Measurements from ENCODE around the gene SOD3. TPM values are rescaled to one million over a fixed set of nuclear protein-coding genes. Genes with fewer than 3 reads are reported as not detected.

SOD3 gene
- total and polyA plus RNA-seq, 9 of the 15 experiments (the other 6 are each of a cell fraction or from before 2014, with no cell fraction given), result 0.10 to 0.31 (median 0.24) TPM; not detected in 6

DNA sequence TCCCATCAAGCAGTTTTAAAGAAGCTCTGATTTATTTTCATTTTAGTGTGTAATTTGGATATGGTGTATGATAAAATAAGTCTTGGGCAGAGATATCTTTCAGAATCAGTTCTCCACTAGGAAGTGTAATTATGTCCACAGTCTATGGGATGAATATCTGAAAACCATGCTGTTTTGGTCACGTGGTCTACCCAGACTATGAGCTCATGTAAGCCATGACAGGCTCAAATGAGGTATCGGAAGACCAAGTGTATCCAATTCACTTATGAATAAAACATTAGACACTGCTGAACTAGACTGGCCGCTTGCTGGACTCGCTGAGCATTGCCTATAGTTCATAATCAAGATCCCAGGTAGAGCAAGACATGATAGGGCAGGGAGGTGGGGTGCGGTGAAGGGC, 50.5 kb downstream of the SOD3 start (continued):
- TF ChIP-seq, protein P1, sequence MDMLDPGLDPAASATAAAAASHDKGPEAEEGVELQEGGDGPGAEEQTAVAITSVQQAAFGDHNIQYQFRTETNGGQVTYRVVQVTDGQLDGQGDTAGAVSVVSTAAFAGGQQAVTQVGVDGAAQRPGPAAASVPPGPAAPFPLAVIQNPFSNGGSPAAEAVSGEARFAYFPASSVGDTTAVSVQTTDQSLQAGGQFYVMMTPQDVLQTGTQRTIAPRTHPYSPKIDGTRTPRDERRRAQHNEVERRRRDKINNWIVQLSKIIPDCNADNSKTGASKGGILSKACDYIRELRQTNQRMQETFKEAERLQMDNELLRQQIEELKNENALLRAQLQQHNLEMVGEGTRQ (CRISPR knock-in tag; IDR thresholded peaks at IDR 0.05), result peak; percentile 43; the same call in 1 of the 2 replicates
- TF ChIP-seq, protein P2, sequence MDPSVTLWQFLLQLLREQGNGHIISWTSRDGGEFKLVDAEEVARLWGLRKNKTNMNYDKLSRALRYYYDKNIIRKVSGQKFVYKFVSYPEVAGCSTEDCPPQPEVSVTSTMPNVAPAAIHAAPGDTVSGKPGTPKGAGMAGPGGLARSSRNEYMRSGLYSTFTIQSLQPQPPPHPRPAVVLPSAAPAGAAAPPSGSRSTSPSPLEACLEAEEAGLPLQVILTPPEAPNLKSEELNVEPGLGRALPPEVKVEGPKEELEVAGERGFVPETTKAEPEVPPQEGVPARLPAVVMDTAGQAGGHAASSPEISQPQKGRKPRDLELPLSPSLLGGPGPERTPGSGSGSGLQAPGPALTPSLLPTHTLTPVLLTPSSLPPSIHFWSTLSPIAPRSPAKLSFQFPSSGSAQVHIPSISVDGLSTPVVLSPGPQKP (CRISPR knock-in tag; IDR thresholded peaks at IDR 0.05), result no peak
- TF ChIP-seq HDGF (IDR thresholded peaks at IDR 0.05), result no peak
- no peak for TF ChIP-seq SREBF2 (CRISPR knock-in tag; IDR thresholded peaks at IDR 0.05)
- TF ChIP-seq, protein P3, sequence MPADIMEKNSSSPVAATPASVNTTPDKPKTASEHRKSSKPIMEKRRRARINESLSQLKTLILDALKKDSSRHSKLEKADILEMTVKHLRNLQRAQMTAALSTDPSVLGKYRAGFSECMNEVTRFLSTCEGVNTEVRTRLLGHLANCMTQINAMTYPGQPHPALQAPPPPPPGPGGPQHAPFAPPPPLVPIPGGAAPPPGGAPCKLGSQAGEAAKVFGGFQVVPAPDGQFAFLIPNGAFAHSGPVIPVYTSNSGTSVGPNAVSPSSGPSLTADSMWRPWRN (IDR thresholded peaks at IDR 0.05; ENCODE audit: low read depth), result no peak
- TF ChIP-seq ZNF830 (CRISPR knock-in tag; IDR thresholded peaks at IDR 0.05), result no peak
- TF ChIP-seq RAD21 (CRISPR knock-in tag; conservative IDR thresholded peaks at IDR 0.05 in 1 of 2, IDR thresholded peaks at IDR 0.05 in 1 of 2), result no peak
- TF ChIP-seq ZNF24 (IDR thresholded peaks at IDR 0.05), result no peak
- TF ChIP-seq, protein P4, sequence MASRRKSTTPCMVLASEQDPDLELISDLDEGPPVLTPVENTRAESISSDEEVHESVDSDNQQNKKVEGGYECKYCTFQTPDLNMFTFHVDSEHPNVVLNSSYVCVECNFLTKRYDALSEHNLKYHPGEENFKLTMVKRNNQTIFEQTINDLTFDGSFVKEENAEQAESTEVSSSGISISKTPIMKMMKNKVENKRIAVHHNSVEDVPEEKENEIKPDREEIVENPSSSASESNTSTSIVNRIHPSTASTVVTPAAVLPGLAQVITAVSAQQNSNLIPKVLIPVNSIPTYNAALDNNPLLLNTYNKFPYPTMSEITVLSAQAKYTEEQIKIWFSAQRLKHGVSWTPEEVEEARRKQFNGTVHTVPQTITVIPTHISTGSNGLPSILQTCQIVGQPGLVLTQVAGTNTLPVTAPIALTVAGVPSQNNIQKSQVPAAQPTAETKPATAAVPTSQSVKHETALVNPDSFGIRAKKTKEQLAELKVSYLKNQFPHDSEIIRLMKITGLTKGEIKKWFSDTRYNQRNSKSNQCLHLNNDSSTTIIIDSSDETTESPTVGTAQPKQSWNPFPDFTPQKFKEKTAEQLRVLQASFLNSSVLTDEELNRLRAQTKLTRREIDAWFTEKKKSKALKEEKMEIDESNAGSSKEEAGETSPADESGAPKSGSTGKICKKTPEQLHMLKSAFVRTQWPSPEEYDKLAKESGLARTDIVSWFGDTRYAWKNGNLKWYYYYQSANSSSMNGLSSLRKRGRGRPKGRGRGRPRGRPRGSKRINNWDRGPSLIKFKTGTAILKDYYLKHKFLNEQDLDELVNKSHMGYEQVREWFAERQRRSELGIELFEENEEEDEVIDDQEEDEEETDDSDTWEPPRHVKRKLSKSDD (conservative IDR thresholded peaks at IDR 0.05; ENCODE audit: low read length), result no peak
- TF ChIP-seq, protein P5, sequence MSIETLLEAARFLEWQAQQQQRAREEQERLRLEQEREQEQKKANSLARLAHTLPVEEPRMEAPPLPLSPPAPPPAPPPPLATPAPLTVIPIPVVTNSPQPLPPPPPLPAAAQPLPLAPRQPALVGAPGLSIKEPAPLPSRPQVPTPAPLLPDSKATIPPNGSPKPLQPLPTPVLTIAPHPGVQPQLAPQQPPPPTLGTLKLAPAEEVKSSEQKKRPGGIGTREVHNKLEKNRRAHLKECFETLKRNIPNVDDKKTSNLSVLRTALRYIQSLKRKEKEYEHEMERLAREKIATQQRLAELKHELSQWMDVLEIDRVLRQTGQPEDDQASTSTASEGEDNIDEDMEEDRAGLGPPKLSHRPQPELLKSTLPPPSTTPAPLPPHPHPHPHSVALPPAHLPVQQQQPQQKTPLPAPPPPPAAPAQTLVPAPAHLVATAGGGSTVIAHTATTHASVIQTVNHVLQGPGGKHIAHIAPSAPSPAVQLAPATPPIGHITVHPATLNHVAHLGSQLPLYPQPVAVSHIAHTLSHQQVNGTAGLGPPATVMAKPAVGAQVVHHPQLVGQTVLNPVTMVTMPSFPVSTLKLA (conservative IDR thresholded peaks at IDR 0.05), result no peak
- no peak for TF ChIP-seq ZFP36 (IDR thresholded peaks at IDR 0.05; ENCODE audit: low read depth, low read length, partially characterized antibody)
- no peak for TF ChIP-seq ZKSCAN3 (CRISPR knock-in tag; IDR thresholded peaks at IDR 0.05)
- no peak for TF ChIP-seq PHF21A (IDR thresholded peaks at IDR 0.05; ENCODE audit: borderline replicate concordance, low read depth)
- TF ChIP-seq ZC3H8 (IDR thresholded peaks at IDR 0.05), result no peak
- no peak for TF ChIP-seq GABPB2 (CRISPR knock-in tag; conservative IDR thresholded peaks at IDR 0.05)
- no peak for TF ChIP-seq ASH1L (IDR thresholded peaks at IDR 0.05; ENCODE audit: borderline replicate concordance, low read depth, partially characterized antibody)
- TF ChIP-seq TAF15 (IDR thresholded peaks at IDR 0.05; ENCODE audit: low read depth, low read length), result no peak
- TF ChIP-seq, protein P6, sequence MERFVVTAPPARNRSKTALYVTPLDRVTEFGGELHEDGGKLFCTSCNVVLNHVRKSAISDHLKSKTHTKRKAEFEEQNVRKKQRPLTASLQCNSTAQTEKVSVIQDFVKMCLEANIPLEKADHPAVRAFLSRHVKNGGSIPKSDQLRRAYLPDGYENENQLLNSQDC (CRISPR knock-in tag; IDR thresholded peaks at IDR 0.05), result no peak
- no peak for TF ChIP-seq CHD1 (IDR thresholded peaks at IDR 0.05; ENCODE audit: low read length)
- no peak for TF ChIP-seq ZNF696 (CRISPR knock-in tag; conservative IDR thresholded peaks at IDR 0.05)
- TF ChIP-seq FOSL1 (tag; conservative IDR thresholded peaks at IDR 0.05), result no peak

All from K562 (cell line).